Jurkat, Clone E6-1 (cell line): ENCODE data around the gene RLBP1. TPM values are rescaled to one million over a fixed set of nuclear protein-coding genes. Genes with fewer than 3 reads are reported as not detected.
A peak's percentile ranks its signal among the peaks of the same experiment; 100 is the strongest.
"Not testable (repeated sequence)": the region's sequence is repeated elsewhere in the genome, so short reads cannot be mapped to it uniquely, and the experiment has no call there.

Source experiments
- DNase-seq: peaks from one replicate; pipeline ENCODE4 v3.0.0-alpha.2; 2011; ENCODE audit warnings: low read depth, low spot score
- H3K4me3 ChIP-seq: 2 replicates; pipeline ENCODE4 v1.5.1; 2011; ENCODE audit warnings: mild to moderate bottlenecking, low read length, control low read depth, moderate library complexity
- polyA plus RNA-seq: library from polyadenylated mRNA; unstranded; fragments of >200 nt; gene quantifications from one replicate; pipeline ENCODE4 v1.2.1, GENCODE V29; 2012; ENCODE audit warnings: missing spikeins; ENCODE audit not compliant: insufficient read length, insufficient read depth

Gene RLBP1
- not detected for polyA plus RNA-seq

GRCh38 chr15:89221543-89221942, at the start of gene RLBP1:
RLBP1 (minus strand) TSS chr15:89221579; CDS start chr15:89218975, 2,604 bp downstream.
- H3K4me3 ChIP-seq = no peak within 1 kb of the TSS
- DNase-seq = no peak

- H3K4me3 ChIP-seq, DNase-seq: not testable (repeated sequence)
Observed at GRCh38 chr15:89250142-89250541, 28.8 kb upstream of the RLBP1 start.

DNA sequence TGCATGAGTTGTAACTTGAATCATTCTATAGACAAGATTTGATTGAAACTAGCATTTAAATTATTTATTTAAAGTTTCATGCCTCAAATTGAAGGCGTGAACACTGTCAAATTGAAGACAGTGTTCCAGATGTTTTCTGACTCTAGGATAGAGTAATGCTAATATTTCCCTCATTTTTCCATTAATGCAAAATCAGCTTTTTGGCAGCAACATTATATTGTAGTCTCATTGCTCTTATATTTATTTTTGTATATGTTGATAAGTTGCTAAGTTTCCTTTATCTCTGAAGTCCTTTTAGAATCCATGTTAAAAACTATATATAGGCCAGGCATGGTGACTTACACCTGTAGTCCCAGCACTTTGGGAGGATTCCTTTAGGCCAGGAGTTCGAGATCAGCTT, 27.2 kb upstream of the RLBP1 start:
- no peak for DNase-seq
- no peak overlapping the region for H3K4me3 ChIP-seq

DNA sequence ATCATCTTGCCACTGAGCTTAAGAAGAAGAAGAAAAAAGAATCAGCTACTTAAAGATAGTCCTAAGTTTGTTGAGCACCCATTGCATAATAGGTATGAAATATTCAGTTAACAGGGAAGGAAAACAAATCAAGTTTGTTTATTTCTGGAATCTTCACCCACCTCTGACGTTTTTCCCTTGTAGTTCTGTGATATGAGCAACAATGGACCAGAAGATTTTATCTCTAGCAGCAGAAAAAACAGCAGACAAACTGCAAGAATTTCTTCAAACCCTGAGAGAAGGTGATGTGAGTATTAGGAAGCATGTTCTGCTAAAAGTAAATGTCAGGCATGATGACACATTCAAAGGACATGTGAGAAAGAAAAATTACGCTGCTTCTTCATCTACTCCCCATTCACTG, 26.1 kb upstream of the RLBP1 start:
- no peak for DNase-seq
- H3K4me3 ChIP-seq = no peak overlapping the region

DNA sequence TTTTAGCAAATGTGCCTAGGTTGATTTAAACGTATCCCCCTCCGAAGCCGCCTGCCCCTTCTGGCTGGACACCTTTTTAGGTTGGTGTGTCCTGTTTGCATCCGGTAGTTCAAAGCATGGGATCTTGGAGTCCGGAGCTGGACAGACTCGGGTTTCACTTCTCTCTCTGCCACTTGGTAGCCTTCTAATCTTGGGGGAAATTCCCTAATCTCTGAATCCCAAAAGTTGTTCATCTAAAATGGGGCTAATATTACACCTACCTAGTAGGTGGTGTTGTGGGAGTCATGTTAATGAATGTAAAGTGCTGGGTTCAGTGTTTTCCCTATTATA, 23.2 kb upstream of the RLBP1 start:
- DNase-seq = no peak
- H3K4me3 ChIP-seq = peak overlapping the region; percentile 91

DNA sequence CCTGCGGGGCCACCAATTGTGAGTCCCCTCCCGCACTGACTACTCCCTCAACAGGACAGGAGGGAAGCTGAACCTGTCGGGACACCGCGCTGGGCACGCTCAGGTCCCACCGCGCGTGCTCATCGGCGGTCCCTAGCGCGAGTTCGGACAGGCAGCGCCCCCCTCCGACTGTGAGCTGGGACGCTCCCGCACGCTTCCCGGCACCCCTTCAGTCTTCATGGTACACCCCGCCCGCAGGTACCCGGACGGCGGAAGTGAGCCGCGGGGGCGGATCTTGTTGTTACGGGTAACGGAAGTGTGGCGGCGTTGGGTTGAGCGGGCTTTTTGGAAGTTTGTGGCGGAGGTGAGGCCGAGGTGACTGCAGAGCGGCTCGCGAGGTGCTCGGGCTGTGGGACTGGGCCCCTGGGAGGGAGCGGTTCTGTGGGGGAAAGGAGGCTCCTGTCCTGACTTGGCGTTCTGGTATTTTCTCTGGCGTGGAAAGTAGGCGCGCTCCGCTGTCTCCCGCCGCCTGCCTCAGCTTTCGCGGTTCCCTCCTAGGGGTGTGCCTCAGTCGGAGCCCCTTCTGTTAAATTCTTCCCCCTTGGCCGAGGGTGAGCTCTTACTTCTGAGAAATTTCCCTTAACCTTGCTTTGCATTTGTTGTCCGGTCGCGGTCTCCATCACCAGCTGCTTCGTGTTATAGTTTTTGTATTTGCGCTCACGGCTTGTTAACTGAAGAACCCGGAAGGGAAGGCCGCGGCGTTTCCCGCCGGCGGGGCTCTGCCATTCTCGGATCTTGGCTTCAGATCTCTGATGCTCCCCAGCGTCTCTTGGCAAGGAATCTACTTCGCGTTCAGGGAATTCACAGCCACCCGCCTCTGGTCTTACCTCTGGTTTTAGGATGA, 22.6 kb upstream of the RLBP1 start, which contains the start of gene FANCI:
Gene FANCI (plus strand): TSS at position 289 of the 883 bp plus-strand sequence. CDS start 3,669 bp downstream, outside the sequence.
- DNase-seq = peak; percentile 92
- peak within 1 kb of the TSS; percentile 91 for H3K4me3 ChIP-seq

- peak overlapping the region; percentile 91 for H3K4me3 ChIP-seq
- DNase-seq = no peak
Observed at GRCh38 chr15:89243046-89243690, 21.8 kb upstream of the RLBP1 start.

DNA sequence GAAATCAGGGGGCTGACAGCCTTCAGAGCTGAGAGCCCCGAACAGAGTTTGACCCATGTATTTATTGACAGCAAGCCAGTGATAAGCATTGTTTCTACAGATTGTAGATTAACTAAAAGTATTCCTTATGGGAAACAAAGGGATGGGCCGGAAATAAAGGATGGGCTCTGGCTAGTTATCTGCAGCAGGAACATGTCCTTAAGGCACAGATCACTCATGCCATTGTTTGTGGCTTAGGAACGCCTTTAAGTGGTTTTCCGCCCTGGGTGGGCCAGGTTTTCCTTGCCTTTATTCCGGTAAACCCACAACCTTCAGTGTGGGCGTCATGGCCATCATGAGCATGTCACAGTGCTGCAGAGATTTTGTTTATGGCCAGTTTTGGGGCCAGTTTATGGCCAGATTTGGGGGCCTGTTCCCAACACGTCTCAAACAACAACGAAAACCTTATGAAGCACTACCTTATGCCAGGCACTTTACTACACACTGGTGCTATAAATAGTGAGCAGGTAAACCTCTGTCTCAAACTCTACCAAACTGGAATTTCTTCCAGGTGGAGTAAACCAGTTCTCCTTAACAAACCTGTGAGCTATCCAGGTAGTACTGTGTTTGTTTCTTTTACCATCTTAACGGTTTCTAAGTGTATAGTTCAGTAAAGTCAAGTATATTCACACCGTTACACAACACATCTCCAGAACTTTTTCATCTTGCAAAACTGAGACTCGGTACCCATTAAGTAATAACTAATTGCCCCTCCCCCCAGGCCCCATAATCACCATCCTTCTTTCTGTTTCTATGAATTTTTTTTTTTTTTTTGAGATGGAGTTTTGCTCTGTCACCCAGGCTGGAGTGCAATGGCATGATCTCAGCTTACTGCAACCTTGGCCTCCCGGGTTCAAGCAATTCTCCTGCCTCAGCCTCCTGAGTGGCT, 18.8 kb upstream of the RLBP1 start:
- H3K4me3 ChIP-seq = not testable (repeated sequence)

DNA sequence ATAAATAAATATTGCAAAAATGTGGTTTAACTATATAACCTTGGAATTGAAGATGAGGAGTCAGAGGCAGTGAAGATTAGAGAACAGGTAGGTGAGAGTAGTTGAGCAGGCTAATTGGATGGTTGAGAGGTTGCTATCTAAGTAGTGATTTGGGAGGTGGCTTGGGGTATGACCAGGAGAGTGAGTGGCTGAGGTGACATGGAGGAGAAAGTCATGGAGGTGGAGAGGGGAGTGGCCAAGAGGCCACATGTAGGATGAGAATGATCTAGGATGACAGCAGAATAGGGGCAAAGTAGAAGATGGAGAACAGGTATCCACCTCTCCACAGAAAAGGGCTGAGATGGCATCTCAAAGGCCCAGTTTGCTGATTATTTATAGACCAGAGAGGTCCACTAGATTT, 10.5 kb upstream of the RLBP1 start:
- H3K4me3 ChIP-seq = no peak overlapping the region
- DNase-seq = no peak

More for the DNA sequence above, 18.8 kb upstream of the RLBP1 start:
- not testable (repeated sequence) for DNase-seq

GRCh38 chr15:89230277-89230676, 8.9 kb upstream of the RLBP1 start:
- no peak overlapping the region for H3K4me3 ChIP-seq
- DNase-seq = no peak

DNA sequence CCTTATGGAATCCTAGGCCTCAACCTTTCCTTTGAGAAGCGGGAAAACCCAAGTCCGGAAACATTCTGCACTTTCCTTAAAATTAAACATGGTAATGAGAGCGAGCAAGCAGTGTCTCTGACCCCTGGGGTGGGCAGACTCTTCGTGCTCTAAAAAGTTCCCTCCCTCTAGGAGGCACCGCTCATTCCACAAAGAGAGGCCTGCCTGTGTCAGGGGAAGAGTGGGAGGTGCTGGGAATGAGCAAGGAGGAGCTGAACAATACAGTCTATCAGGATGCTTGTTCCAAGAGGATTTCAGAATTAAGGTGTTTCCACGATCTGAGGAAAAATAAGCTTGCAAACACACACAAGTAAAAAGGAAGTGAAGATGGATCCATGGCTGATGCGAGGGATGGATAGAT, 6.0 kb upstream of the RLBP1 start:
- no peak overlapping the region for H3K4me3 ChIP-seq
- DNase-seq = no peak

DNA sequence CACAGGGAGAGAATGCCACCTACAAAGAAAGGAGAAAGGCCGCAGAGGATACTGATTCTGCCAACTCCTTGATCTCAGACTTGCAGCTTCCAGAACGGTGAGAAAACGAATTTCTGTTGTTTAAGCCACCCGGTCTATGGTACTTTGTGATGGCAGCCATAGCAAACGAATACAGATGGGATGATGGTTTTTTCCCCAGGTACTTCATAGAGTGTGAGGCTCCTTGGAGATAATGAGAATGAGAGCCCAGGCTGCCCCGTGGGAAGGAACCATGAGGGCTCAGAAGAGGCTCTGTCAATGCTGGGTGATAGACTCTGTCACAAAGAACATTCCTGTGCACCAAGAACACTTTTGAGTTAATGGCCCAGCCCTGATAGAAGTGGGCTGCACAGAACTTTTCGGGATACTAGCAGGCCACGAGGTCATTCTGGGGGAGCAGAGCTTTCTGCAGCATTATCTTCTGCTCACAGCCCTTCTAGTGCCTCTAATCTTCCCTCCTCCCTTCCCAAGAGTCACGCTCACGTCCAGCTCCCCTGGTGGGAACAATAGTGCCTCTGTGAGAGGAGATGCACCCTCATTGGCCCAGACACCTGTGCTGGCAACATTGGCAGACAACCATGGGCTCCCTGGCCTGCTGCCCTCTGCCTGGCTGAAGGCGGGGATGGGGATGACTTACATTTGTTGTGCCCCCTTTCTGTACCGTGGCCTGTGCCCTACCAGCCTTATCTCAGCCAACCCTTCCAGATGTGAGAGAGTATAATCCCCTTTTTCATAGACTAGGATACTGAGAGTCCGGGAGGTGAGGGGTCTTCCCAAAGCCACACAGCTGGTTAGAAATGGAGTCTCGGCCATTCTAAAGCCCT, 5.2 kb upstream of the RLBP1 start:
- DNase-seq = no peak
- no peak overlapping the region for H3K4me3 ChIP-seq

DNA sequence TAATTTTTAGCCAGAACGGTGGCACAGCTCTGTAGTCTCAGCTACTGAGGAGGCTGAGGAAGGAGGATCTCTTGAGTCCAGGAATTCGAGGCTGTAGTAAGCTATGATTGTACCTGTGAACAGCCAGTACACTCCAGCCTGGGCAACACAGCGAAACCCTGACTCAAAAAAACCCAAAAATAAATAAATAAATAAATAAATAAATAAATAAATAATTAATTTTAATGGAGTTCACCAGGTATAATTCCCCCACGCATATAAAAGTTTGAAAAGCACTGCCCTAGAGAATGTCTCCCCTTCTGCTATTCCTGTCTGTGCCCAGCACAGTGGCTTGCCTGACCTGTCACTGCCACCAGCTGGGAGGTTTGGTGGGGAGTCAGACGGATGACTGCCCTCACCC, 4.2 kb upstream of the RLBP1 start:
- no peak overlapping the region for H3K4me3 ChIP-seq
- DNase-seq = no peak

- DNase-seq = no peak
- H3K4me3 ChIP-seq = no peak overlapping the region
Observed at GRCh38 chr15:89218531-89218930, 2.8 kb downstream of the RLBP1 start.

DNA sequence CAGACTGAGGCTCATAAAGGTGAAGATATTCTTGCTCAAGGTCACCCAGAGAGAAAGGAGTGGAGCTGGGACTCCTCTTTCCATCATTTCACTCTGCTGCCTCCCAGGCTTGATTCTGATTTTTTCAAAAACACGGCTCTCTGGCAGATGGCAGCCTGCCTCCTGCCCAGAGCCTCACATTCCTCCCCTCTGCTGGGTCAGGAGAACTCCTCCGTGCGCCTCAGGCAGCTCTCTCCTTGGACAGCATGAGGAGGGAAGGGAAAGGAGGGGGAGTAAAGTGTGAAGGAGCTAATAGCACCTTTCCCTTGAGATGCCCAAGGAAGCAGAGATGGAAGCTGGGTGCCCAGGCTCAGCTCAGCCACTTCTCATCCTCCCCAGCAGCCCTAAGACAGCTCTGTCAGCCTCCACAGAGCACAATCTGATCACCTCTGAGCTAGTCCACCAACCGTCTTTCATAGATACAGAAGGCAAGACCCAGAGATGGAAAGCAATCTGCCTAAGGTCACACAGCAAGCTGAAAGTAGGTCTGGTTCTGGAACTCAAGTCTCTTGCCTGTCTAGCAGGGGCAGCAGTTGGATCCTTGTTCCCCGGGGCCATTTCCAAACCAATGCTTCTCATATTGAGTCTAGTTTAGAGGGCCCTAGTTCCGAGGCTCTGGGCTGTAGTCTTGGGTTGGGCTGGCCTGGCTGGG, 3.5 kb downstream of the RLBP1 start:
- no peak overlapping the region for H3K4me3 ChIP-seq
- DNase-seq = no peak

- DNase-seq = no peak
- H3K4me3 ChIP-seq = no peak overlapping the region
Observed at GRCh38 chr15:89217031-89217430, 4.3 kb downstream of the RLBP1 start.

DNA sequence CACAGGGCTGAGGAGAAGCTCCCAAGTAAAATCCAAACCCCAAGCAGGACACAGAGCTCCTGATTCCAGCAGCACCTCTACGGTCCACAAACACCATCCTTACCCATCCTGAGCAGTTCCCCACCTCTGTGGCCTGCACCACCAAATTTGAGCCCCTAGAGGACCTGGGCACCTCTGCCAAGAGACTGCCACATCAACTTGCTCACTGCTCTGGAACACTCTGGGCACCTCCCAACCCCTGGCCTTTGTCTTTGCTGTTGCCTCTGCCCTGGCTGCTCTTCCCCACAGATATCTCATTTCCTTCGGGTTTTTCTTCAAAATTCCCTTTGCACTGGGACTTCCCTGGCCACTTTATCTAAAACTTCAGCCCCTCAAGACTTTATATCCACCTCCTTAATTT, 5.8 kb downstream of the RLBP1 start:
- no peak for DNase-seq
- no peak overlapping the region for H3K4me3 ChIP-seq

DNA sequence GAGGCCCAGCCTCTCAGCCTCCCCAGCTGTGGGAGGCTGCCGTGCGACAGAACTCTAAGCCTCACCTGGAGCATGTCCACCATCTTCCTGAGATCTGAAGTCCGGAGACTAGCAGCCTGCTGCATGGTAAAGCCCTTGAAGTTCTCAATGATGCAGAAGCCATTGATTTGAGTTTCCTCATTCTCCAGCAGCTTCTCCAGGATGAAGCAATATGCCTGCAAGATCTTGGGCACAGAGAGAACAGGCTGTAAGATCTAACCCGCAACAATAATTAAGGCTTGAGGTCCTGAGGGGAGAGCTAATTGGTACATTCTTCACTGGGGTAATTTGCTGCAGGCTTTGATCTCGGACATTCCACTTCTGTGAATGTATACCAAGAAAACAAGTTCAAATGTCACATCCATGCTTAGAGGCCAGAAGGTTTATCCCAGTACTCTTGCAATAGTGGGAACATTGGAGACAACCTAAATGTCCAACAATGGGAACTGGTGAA, 9.7 kb downstream of the RLBP1 start:
- no peak overlapping the region for H3K4me3 ChIP-seq
- DNase-seq = no peak
